ENCODE results near the gene ASB13.

ASB13 gene

DNA sequence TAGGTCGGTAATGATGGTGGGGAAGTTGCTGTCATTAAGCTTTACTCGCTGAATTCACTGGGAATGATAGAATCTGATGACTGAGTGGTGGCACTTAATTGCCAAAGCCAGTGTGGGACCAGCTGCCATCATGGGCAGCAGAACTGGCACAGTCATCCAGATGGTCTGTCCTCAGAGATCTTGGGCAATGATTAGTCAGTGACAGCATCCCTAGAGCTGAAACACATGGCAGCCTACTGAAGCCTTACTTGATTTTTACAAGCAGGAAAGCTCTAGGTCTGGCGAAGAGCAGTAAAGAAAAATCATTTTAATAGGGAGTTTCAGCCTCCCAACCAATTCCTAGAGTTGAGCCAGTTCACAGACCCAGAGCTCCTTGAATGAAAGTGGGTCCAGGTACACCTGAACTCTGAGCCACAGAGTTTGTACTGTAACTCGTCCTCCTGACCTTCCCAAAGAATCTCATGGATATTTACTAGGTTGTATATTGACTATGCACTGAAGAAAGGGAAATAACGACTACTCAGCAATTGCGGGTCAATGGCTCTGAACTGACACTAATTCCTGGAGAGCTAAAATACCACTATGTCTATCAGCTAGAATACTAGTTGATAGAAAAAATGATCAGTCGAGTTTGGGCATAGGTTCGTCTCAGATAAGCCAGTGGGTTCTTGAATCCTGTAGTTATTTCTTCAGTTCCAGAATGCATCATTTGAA is 4.4 kb upstream of the ASB13 start:
- no peak for DNase-seq (ENCODE audit: extremely low spot score, insufficient read length, low read depth)
- FAIRE-seq: no peak

DNA sequence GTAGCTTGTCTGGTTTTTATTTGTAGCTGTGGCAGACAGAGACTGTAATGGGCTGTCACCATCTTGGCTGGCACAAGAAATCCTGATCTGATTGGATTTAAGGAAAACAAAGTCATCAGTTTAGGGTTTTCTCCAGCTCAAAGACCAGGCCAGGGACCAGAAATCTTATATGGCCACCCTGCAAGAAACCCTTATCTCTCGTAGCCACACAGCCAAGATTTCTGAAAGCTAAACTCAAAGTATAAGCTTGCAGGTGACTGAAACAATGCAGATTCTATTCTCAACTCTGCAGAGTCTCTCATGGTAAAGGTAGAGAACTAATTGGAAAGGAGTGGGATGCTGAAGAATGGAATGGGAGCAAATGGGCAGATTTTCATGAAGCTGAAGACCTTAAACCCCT is 3.2 kb upstream of the ASB13 start:
- DNase-seq (ENCODE audit: extremely low spot score, insufficient read length, low read depth) (no peak), FAIRE-seq (no peak)

DNA sequence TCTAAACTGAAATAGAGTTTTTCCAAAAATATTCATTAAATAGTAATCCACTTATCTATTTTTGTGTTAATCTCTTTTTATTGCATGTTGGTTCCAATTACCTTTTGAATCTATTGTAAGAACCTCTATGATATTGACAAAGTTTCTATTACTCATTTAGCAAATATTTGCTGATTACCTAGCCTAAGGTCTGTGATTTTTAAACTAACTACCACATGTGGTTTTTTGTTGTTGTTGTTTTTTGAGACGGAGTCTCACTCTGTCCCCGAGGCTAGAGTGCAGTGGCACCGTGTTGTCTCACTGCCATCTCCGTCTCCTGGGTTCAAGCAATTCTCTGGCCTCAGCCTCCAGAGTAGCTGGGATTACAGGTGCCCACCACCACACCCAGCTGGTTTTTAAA is 2.0 kb upstream of the ASB13 start:
- FAIRE-seq: no peak
- DNase-seq (ENCODE audit: extremely low spot score, insufficient read length, low read depth): no peak

DNA sequence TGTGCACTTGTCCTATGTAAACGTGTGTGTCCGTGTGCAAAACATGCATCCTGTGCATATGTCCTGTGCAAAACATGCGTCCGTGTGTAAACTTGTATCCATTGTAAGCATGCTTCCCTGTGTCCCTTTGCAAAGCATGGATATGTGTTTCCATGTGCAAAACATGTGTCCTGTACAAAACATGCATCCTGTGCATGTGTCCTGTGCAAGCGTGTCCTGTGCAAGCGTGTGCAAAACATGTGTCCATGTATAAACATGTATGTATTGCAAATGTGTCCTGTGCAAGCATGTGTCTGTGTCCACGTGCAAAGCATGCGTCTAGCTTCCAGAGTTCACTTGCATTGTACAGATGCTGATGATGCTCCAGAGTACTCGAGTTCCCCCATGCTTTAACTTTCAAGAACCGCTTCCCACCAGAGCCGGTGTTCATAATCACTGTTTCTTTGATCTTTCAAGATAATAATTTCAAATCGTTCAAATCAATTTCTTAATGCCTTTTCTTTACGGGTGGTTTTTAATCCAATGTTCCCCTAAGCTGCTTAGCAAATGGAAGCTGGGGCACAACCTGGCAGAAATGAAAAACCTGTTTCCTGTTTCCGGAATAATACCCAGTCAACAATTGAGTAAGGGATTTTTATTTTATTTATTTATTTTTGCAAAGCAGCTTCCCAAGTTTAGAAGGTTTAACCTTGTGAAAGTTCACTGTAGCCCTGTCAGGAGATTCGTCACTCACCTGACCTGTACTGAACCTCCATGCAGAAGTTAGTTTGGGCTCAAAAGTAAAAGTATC is 641 bp upstream of the ASB13 start:
- FAIRE-seq (peak; percentile 46), DNase-seq (ENCODE audit: extremely low spot score, insufficient read length, low read depth) (no peak)

DNA sequence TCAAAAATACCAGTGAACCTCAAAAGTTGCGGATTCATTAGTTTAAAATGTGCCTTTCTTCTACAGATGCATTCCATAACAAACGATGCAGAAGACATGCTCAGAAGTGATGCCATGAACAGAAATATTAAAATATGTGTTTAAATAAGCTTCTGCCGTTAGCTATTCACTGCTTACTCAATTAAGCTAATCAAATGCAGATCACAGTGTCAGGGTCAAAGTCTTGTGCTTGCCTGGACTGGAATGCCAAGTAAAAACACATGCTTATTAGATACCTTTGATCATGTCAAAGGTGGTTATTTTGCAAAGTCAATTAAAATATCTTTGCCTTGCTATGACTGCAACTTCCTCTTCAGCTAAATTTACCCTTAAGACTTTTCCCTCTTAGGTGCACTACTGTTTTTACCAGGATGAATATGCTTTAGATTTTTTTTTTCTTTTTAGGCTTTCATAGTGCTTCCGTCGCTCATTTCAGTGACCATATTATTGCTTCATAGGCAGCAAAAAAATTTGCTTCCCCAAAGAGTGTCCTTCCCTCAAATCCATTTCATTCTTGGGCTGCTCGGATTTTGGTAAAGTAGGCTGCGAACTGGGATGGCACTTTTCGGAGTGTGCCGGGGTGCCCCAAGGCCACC is 905 bp downstream of the ASB13 start:
- DNase-seq (ENCODE audit: extremely low spot score, insufficient read length, low read depth) (no peak), FAIRE-seq (no peak)

DNA sequence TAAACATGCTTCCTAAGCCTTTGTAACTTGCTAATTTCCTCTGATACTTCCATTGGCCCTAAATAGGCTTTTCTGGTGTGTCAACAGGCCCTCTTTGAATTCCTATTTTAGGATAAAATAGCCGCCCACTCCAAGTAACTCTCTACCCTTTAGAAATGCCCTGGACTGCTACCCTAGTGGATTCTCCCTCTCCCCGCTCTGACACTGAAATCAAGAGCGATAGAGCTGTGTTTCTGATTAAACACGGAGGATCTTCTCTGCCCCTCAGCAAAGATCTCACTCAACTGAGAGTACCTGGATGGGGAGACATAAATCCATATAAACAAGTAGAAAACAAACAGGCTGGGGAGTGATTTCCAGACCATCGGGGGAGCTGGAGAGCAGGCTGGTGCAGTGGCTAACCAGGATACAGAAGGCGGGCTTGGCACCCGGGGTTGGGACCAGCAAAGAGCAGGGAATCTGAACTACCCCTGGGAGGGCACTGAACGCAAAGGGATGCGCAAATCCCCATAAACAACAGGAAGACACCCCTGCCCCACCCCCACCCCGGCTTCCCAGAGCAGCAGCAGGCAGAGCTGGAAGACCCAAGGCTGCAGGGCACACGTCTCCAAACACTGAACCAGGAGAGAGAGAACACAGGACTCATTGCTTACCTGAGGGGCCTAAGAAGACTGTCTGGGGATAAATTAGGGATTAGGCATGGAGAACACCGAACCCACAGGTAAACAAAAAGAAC is 2.5 kb downstream of the ASB13 start:
- no peak for DNase-seq (ENCODE audit: extremely low spot score, insufficient read length, low read depth)

DNA sequence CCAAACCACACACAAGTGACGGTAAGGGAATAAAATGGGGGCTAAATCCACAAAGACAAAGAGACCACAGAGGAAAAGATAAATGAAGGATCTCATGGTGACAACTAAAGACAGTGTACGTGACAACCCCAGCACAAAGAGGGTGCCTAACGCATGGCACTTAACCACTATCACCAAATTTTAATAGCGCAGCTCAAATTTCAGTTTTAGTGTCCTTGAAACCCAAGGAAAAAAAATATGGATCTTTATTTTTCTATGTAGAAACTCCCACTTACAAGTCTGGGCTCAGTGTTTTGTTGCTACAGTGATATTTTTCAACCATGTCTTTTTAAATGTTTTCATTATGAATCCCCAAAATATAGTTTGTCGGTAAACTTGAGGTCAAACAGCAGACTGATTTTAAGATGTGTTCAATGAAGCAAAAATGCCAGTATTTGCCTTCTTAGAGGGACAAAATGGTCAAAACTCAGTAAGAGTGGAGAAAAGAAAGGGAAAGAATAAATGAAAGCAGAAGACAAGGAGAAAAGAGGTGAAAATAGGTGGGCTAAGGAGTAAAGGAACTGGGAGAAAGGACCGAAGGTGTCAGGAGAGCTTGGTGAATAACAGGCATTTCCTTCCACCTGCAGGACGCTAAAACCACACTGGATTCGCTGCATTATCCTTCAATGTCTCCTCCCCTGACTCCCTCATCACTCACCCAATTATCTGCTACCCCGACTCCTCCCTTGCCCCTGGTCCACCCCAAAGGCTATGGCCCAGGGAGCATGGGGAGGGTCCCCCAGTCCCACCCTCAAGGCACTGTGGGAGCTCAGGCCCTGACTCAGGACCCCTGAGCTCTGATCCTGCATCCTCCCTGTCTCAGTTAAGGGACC is 3.5 kb downstream of the ASB13 start:
- no peak for FAIRE-seq
- no peak for DNase-seq (ENCODE audit: extremely low spot score, insufficient read length, low read depth)

More for the DNA sequence above, 2.5 kb downstream of the ASB13 start:
- no peak for FAIRE-seq

DNA sequence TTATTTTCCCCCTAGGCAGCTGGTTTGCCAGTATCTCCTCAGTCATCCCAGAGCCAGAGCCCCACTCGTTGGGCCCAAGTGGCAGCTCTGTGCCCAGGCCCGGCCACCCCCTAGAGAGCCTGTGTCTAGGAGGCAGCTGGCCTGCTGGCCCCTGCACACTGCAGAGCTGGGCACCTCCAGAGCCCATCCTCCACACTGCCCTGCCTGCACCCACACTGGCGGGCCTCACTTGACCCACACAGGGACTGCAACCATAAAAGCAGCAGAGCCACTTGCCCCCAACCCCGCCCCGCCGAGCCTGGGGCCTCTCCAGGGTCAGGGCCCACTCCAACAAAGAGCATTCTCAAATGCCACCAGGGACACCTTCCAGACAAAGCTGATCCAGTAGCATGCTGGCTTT is 5.4 kb downstream of the ASB13 start:
- FAIRE-seq: no peak

DNA sequence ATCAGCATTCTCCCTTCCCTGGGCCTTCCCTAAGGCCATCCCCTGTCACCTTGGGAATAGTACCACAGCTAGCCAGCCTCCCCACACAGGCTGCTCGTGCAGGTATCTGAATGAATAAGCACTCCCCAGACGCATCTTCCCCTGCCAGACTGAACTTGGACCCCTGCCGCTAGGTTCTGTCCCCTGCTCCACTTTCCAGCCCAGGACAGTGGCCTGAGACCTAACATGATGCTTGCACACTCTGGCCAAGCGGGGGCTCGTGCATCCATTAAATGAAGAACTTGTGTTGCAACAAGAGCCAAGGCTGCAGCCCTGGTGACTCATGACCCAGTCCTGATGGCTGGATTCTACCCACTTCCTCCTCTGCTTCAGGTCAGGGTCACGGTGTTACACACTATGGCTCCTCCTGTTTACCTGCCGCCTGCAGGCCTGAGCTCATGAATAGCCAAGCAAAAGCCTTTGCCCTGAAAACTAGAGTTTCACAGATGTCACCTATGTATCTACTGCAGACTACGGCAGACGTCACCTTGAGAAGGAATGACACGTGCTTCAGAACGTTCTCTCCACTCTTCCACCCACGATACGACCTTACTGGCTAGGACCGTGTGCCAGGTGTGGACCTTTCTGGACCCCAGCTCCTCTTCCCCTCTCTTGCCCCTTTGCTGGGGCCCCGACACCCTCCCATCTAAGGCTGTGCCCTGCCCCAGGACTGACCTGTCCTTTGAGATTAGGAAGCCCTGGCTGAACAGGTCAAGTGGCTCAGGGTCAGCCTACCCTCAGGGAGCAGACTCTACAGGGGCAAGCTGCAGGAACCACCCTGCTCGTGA is 6.5 kb downstream of the ASB13 start:
- DNase-seq (ENCODE audit: extremely low spot score, insufficient read length, low read depth) (no peak), FAIRE-seq (peak; percentile 54)

More for the DNA sequence above, 5.4 kb downstream of the ASB13 start:
- DNase-seq (ENCODE audit: extremely low spot score, insufficient read length, low read depth): no peak

DNA sequence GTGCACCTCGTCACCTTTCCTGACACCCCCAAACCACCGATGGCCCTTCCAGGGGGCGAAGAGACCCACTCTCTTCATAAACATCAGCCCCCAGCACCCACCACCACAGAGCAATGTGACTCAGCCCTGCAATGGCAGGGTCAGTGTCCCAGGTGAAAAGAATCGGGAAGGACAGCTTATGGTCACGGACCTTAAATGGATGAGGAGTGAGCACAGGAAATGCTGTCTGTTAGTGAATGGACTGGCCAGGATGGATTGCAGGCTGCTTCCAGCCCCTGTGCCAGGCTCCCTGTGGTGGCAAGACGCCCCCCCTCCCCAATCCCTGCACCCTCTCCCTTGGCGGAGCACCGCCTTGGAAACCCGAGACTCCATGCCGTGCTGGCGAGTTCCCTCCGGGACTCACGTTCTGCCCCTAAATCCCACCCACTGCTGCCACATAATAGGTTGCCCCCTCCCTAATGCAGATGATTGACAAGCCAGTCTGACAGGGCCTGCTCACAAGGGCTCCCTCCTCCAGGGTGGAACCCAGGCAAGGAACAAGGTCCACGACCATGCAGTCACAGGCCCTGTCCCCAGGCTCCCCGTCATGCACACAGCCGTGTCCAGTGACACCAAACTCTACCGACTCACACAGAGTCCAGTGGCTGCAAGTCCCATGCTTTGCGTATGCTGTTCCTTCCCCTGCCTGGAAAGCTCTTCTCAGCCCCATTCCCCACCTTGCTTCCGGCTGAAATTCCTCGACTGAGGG is 7.3 kb downstream of the ASB13 start:
- DNase-seq (ENCODE audit: extremely low spot score, insufficient read length, low read depth) (no peak), FAIRE-seq (no peak)

DNA sequence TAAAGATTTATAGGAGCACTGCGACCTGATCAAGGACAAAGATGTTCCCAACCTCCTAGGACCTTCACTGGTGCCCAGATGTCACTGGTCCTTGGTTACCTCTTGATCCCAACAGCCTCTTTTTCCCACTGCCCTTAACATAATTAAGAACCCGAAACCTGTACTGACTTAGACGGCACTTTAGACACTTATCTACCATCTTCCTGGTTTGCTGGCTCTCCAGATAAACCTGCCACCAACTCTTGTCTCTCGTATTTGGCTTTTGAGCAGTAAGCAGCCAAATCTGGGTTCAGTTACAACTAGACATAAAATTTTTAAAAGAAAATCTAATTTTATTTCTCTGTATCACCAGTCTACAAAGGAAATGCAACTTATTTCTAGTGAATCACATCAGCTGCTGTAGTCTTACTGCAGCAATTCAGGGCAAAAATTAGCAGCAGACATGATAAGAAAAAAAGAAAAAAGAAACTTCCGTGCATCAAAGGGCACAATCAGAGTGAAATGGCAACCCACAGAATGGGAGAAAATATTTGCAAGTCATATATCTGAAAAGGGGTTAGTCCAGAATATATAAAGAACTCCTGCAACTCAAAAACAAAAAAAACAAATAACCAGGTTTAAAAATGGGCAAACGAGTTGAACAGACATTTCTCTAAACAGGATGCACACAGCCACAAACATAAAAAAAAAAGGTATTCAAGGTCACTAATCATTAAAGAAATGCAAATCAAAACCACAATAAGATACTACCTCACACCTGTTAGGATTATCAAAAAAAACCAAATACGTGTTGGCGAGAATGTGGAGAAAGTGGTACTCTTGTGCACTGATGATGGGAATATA is 9.4 kb downstream of the ASB13 start:
- peak; percentile 61 for FAIRE-seq
- DNase-seq (ENCODE audit: extremely low spot score, insufficient read length, low read depth): no peak

DNA sequence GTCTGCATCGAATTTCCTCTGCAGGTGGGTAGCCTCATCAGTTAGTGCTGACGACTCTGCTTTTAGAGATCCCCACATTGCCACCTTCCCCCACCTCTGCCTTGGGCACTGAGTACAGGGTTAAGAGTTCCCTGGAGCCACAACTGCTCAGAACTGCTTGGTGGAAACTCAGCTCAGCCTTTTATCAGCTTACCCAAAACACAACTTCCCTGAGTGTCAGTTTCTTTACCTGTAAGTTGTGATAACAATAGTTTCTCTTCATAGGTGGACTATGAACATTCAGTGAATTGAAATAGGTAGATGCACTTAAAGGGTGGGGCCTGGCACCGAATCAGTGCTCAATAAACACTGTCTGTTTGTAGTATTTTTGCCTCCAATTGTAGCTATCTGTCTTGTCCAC is 11.3 kb downstream of the ASB13 start:
- FAIRE-seq: no peak
- DNase-seq (ENCODE audit: extremely low spot score, insufficient read length, low read depth): no peak

DNA sequence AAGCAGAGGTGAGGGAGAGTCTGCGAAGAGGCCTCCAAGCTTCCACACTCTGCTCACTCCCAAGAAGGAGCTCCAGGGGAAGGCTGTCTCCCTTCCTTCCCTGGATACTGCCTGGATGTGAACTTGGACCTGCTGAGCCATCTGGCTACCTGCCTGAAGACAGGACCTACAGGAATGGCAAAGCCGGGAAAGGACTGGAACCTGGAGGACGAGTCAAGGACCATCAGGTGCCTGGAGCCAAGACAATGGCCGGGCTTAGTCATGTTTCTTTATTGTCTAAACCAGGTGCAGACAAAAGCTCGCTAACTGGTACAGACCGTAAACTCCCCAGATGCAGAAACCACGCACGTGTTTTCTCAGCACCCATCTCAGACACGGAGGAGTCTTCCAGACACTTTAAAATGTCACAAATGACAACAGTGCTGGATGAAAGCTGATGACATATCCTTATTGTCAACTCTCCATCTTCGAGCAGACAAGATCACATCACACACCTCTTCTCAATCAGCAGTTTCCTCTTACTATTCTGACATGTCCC is 12.1 kb downstream of the ASB13 start:
- no peak for DNase-seq (ENCODE audit: extremely low spot score, insufficient read length, low read depth)
- FAIRE-seq: no peak

DNA sequence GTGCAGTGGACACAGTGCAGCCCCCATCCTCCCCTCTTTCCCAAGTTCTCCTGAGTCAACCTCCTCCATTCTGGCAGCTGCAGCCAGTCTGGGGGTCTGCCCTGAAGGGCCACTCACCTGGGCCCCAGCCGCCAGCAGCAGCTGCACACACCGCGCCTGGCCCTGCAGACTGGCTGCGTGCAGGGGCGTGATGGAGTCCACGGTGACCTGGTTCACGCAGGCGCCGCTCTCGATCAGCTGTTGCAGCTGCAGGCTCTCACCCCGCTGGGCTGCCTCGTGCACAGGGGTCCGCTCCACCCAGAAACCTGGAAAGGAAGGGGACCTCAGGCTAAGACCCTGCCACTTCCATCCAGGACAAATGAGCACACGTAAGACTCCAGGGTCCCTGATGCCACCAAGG is 13.6 kb downstream of the ASB13 start:
- DNase-seq (ENCODE audit: extremely low spot score, insufficient read length, low read depth) (no peak), FAIRE-seq (no peak)

DNA sequence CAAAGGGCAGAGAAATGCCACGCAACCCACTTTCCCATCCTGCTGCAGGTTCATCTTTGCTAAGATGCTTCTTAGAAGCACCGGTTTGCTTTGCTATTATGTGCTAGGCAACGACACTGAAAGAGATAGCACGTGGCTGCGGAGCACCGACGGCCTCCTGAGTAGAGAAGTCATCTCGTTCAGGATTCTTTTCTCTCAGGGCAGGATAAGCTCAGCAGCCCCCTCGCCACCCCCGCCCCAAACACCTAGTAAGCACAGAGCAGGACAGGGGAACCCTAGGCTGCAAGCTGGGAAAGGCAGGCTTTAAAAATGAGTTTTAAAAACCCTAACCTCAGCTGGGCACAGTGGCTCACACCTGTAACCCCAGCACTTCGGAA is 15.0 kb downstream of the ASB13 start:
- no peak for DNase-seq (ENCODE audit: extremely low spot score, insufficient read length, low read depth)
- FAIRE-seq: no peak

DNA sequence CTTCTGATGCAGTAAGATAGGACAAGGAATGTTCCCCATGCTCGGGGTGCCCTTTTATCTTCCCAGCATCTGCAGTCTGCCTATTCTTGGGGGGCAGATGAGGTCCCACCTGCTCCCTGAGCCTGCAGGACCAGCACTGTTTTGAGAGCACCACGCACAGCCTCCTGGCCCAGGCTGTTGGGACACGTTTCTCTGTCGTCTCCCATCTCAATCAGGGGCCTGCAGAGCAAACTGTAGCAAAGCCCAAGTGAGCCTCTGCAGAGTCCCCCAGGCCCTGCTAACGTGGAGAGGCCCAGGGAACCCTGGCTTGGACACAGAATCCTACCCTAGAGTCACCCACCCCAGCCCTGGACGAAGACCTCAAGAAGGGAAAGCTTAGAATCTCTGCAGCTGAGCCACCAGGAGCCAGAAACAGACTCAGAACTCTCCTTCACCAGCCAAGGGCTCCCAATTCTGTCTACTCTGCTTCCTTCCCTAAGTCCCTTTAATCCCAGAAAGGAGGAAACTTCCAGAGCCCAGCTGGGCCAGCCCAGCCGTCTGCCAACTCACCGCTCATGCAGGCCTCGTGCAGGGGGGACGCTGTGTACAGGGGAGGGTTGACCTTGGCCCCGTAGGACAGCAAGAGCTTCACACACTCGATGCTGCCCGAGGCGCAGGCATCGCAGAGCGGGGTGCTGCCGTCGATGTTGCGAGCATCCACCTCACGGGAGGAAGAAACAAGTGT is 15.6 kb downstream of the ASB13 start:
- DNase-seq (ENCODE audit: extremely low spot score, insufficient read length, low read depth) (no peak), FAIRE-seq (no peak)
